GM18868 (cell line): ENCODE data around the gene IL18BP.

ENCODE experiments used
- ATAC-seq: cut with Tn5 transposase; IDR thresholded peaks from one replicate; pipeline ENCODE4 v1.9.1; 2021; ENCODE audit warnings: mild to moderate bottlenecking, moderate library complexity; ENCODE audit not compliant: unreplicated experiment

The IL18BP gene

GRCh38 chr11:71996517-71996916 is 2.2 kb upstream of the IL18BP start:
- no peak for ATAC-seq

- no peak for ATAC-seq
Measured at GRCh38 chr11:71996946-71997345, 1.8 kb upstream of the IL18BP start.

GRCh38 chr11:71997594-71997993 is 1.1 kb upstream of the IL18BP start:
- ATAC-seq, result no peak

- no peak for ATAC-seq
Measured at GRCh38 chr11:71998061-71998460, 648 bp upstream of the IL18BP start.

GRCh38 chr11:71999362-71999761 is 653 bp downstream of the IL18BP start:
- no peak for ATAC-seq

- no peak for ATAC-seq
Measured at GRCh38 chr11:71999798-72000197, 1.1 kb downstream of the IL18BP start.

- no peak for ATAC-seq
Measured at GRCh38 chr11:72000202-72000867, 1.6 kb downstream of the IL18BP start.

GRCh38 chr11:72001285-72001684 is 2.6 kb downstream of the IL18BP start:
- ATAC-seq, result no peak

- no peak for ATAC-seq
Measured at GRCh38 chr11:72001834-72002591, 3.3 kb downstream of the IL18BP start.

GRCh38 chr11:72002841-72003775 is 4.4 kb downstream of the IL18BP start:
- no peak for ATAC-seq

- ATAC-seq, result no peak
Measured at GRCh38 chr11:72003776-72004171, 5.1 kb downstream of the IL18BP start.

- no peak for ATAC-seq
Measured at GRCh38 chr11:72004515-72005346, 6.0 kb downstream of the IL18BP start.

- ATAC-seq, result no peak
Measured at GRCh38 chr11:72005347-72006260, 6.9 kb downstream of the IL18BP start.

- no peak for ATAC-seq
Measured at GRCh38 chr11:72006309-72007088, 7.8 kb downstream of the IL18BP start.

GRCh38 chr11:72007089-72007476 is 8.4 kb downstream of the IL18BP start:
- ATAC-seq, result no peak

GRCh38 chr11:72007587-72007986 is 8.9 kb downstream of the IL18BP start:
- ATAC-seq, result no peak

GRCh38 chr11:72008728-72009127 is 10.0 kb downstream of the IL18BP start:
- ATAC-seq, result no peak

- no peak for ATAC-seq
Measured at GRCh38 chr11:72009156-72009555, 10.4 kb downstream of the IL18BP start.
